IMR-90 (cell line): ENCODE measurements around the gene NPIPA5. TPM values are rescaled to one million over a fixed set of nuclear protein-coding genes. Genes with fewer than 3 reads are reported as not detected.
"Not testable (repeated sequence)": the region's sequence is repeated elsewhere in the genome, so short reads cannot be mapped to it uniquely, and the experiment has no call there.

Experiments used
- ATAC-seq: fragments of 200-7000 bp; cut with Tn5 transposase; 2 replicates; pipeline ENCODE4 v1.9.1; 2020; ENCODE audit warnings: low read depth, mild to moderate bottlenecking, moderate library complexity
- BruUV-seq: library from RNA; stranded (reverse); fragments of 400-500 nt; replicated peaks from 2 replicates; lab custom pipeline; 2021; lab: Mats Ljungman, UMichigan
- CTCF ChIA-PET: fragments of 300-600 bp; formaldehyde crosslinking; extraction: SDS; loops from one replicate; lab custom pipeline; 2021; ENCODE audit warnings: antibody characterized with exemption; lab: Yijun Ruan, JAX
- POLR2A ChIA-PET: fragments of 300-600 bp; sonication (Branson Sonifier 250); formaldehyde crosslinking; loops from one replicate; lab custom pipeline; 2022; ENCODE audit warnings: antibody characterized with exemption; ENCODE audit not compliant: unreplicated experiment; lab: Charles Lee
- DNase-seq: peaks from one replicate; pipeline ENCODE4 v3.0.0; 2013
- H2AFZ ChIP-seq: replicated peaks from 2 replicates; pipeline ENCODE3; 2013; ENCODE audit warnings: low read length, mild to moderate bottlenecking; ENCODE audit not compliant: poor library complexity
- H2AK5ac ChIP-seq: 2 replicates; pipeline ENCODE4 v1.6.1; 2013; ENCODE audit warnings: low read depth, low read length, inconsistent platforms
- H2AK9ac ChIP-seq: replicated peaks from 2 replicates; pipeline ENCODE3; 2013; ENCODE audit warnings: mild to moderate bottlenecking, low read depth, low read length, moderate library complexity; ENCODE audit not compliant: poor library complexity
- H2BK120ac ChIP-seq: 2 replicates; pipeline ENCODE4 v1.6.1; 2013; ENCODE audit warnings: low read depth, low read length, inconsistent platforms
- H2BK15ac ChIP-seq: 3 replicates; pipeline ENCODE4 v1.6.1; 2013; ENCODE audit warnings: low read depth, low read length, inconsistent platforms
- H2BK20ac ChIP-seq: 2 replicates; pipeline ENCODE4 v1.6.1; 2013; ENCODE audit warnings: low read depth, mild to moderate bottlenecking, inconsistent platforms, low read length, moderate library complexity
- H2BK5ac ChIP-seq: 2 replicates; pipeline ENCODE4 v1.6.1; 2013; ENCODE audit warnings: mild to moderate bottlenecking, low read depth, low read length, inconsistent platforms; ENCODE audit not compliant: poor library complexity, severe bottlenecking
- H3K14ac ChIP-seq: replicated peaks from 2 replicates; pipeline ENCODE4 v1.6.1; 2013; ENCODE audit warnings: low read depth, low read length, inconsistent platforms
- H3K18ac ChIP-seq: 2 replicates; pipeline ENCODE4 v1.6.1; 2013; ENCODE audit warnings: low read depth, low read length, control low read depth
- H3K23ac ChIP-seq: 2 replicates; pipeline ENCODE4 v1.6.1; 2013; ENCODE audit warnings: low read depth, low read length, inconsistent platforms
- H3K27ac ChIP-seq: 2 replicates; pipeline ENCODE4 v1.5.1; 2013; ENCODE audit warnings: mild to moderate bottlenecking, control low read depth, low read length; ENCODE audit not compliant: insufficient read depth
- H3K27me3 ChIP-seq: 2 replicates; pipeline ENCODE4 v1.6.1; 2013; ENCODE audit warnings: low read length; ENCODE audit not compliant: control insufficient read depth, insufficient read depth
- H3K36me3 ChIP-seq: 2 replicates; pipeline ENCODE4 v1.6.1; 2013; ENCODE audit warnings: low read length, mixed read lengths; ENCODE audit not compliant: control insufficient read depth, insufficient read depth
- H3K4ac ChIP-seq: 2 replicates; pipeline ENCODE4 v1.6.1; 2013; ENCODE audit warnings: low read depth, low read length, inconsistent platforms
- H3K4me1 ChIP-seq: 2 replicates; pipeline ENCODE4 v1.6.1; 2013; ENCODE audit warnings: low read length, mixed read lengths; ENCODE audit not compliant: control insufficient read depth, insufficient read depth
- H3K4me2 ChIP-seq: 2 replicates; pipeline ENCODE4 v1.6.1; 2013; ENCODE audit warnings: low read depth, mild to moderate bottlenecking, control low read depth, low read length, moderate library complexity
- H3K4me3 ChIP-seq: 2 replicates; pipeline ENCODE4 v1.5.1; 2013; ENCODE audit warnings: low read depth, mild to moderate bottlenecking, control low read depth, low read length, moderate library complexity; ENCODE audit not compliant: insufficient read depth
- H3K56ac ChIP-seq: 2 replicates; pipeline ENCODE4 v1.6.1; 2013; ENCODE audit warnings: low read length, inconsistent platforms; ENCODE audit not compliant: insufficient read depth; ENCODE audit errors: extremely low read depth
- H3K79me1 ChIP-seq, 2 experiments: 2 replicates each; pipeline ENCODE4 v1.6.1; 2013; ENCODE audit warnings: low read length in 2 of 2, inconsistent platforms in 1 of 2, low read depth in 1 of 2
- H3K9ac ChIP-seq: 2 replicates; pipeline ENCODE4 v1.6.1; 2013; ENCODE audit warnings: low read depth, low read length, control low read depth
- H3K9me1 ChIP-seq: 2 replicates; pipeline ENCODE4 v1.6.1; 2013; ENCODE audit warnings: low read length, inconsistent platforms; ENCODE audit not compliant: insufficient read depth
- H3K9me3 ChIP-seq: 2 replicates; pipeline ENCODE4 v1.6.1; 2013; ENCODE audit warnings: low read length; ENCODE audit not compliant: control insufficient read depth, insufficient read depth
- H4K20me1 ChIP-seq: 2 replicates; pipeline ENCODE4 v1.6.1; 2013; ENCODE audit warnings: low read length, inconsistent platforms; ENCODE audit not compliant: insufficient read depth
- H4K5ac ChIP-seq: 2 replicates; pipeline ENCODE4 v1.6.1; 2013; ENCODE audit warnings: mild to moderate bottlenecking, low read depth, low read length, control low read depth
- H4K8ac ChIP-seq, 2 experiments: 2 replicates each; pipeline ENCODE4 v1.6.1; 2013; ENCODE audit warnings: low read depth in 2 of 2, low read length in 2 of 2, control low read depth in 1 of 2, inconsistent platforms in 1 of 2
- H4K91ac ChIP-seq: 2 replicates; pipeline ENCODE4 v1.6.1; 2013; ENCODE audit warnings: low read depth, low read length, inconsistent platforms; ENCODE audit not compliant: insufficient read depth
- WGBS, 2 experiments: methylation state at CpG; one replicate each; pipeline versions ENCODE4 v1.1.5 to v1.1.7; 2013; ENCODE audit warnings: missing lambda C conversion rate in 2 of 2; ENCODE audit not compliant: insufficient read length in 1 of 2; ENCODE audit errors: extremely low coverage in 2 of 2; 5-methylcytosine and 5-hydroxymethylcytosine counted together
- dilution Hi-C: fragments of 300-500 bp; cut with HindIII; formaldehyde crosslinking; loops from one replicate; pipeline ENCODE4 v1.14.3; 2018; ENCODE audit warnings: low sequenced_read_pairs; ENCODE audit not compliant: unreplicated experiment
- in situ Hi-C: fragments of 300-500 bp; cut with MboI; formaldehyde crosslinking; loops from 3 replicates; pipeline ENCODE4 v1.14.3; 2019; ENCODE audit warnings: low sequenced_read_pairs, inconsistent platforms, mixed read lengths
- intact Hi-C: fragments of 100-400 bp; cut with micrococcal nuclease; formaldehyde crosslinking; loops from 2 replicates; pipeline ENCODE4 v1.10.0; 2022
- polyA plus RNA-seq, 3 experiments: library from polyadenylated mRNA; depleted of rRNA; stranded (reverse); fragments of >200 nt; gene quantifications; 2 replicates each; pipeline ENCODE4 v1.2.3, GENCODE V29; 2012; ENCODE audit warnings: low replicate concordance in 1 of 3
- total RNA-seq: library from RNA; depleted of rRNA; stranded (reverse); fragments of >200 nt; gene quantifications from 2 replicates; pipeline ENCODE4 v1.2.3, GENCODE V29; 2012

NPIPA5 gene
- total and polyA plus RNA-seq, 2 of the 4 experiments (the other 2 are of a cell fraction) = 1.3 TPM; not detected in 1

DNA sequence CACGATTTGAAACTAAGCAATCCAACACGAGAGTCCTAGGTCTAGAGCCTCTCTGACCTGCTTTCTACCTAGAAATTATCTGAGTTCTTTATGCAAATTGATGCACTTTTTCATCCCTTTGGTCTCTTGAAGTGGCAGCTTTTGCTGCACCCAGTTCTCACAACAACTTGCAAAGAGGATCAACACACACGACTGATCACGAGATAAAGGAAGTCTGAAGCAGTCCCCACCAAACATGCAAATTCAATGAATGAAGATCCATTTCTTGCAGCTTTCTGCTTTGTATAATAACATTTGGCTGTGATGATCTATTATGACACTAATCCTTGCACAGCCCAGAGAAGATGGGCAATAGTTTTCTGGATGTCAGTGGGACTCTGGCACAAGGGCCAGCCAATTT is 53.1 kb downstream of the NPIPA5 start:
- DNase-seq, in situ Hi-C loops, H2BK15ac ChIP-seq, H3K4me3 ChIP-seq, H3K9me1 ChIP-seq, H4K8ac ChIP-seq, H4K20me1 ChIP-seq, H2AK9ac ChIP-seq, H3K4ac ChIP-seq, H3K9ac ChIP-seq, dilution Hi-C loops, H4K5ac ChIP-seq, H3K79me1 ChIP-seq, intact Hi-C loops, H3K18ac ChIP-seq, H3K14ac ChIP-seq, ATAC-seq, H3K9me3 ChIP-seq, H3K23ac ChIP-seq, H3K27ac ChIP-seq, H3K36me3 ChIP-seq, H2BK120ac ChIP-seq, H3K27me3 ChIP-seq, H2BK20ac ChIP-seq, H3K56ac ChIP-seq, H3K4me1 ChIP-seq, POLR2A ChIA-PET, H4K91ac ChIP-seq, CTCF ChIA-PET, BruUV-seq, H2AFZ ChIP-seq, H3K4me2 ChIP-seq, H2AK5ac ChIP-seq, H2BK5ac ChIP-seq: not testable (repeated sequence)
- WGBS, 2 experiments = no CpG with 5 or more reads among the region's 4 CpGs

GRCh38 chr16:15323373-15323772 is 54.7 kb downstream of the NPIPA5 start:
- POLR2A ChIA-PET = not testable (repeated sequence)

More at GRCh38 chr16:15323373-15323772, 54.7 kb downstream of the NPIPA5 start:
- H4K5ac ChIP-seq, H2AK5ac ChIP-seq, H3K56ac ChIP-seq, H2AFZ ChIP-seq, in situ Hi-C loops, H2BK120ac ChIP-seq, H3K79me1 ChIP-seq, H2BK5ac ChIP-seq, H3K27ac ChIP-seq, H3K9me3 ChIP-seq, H3K9me1 ChIP-seq, H4K91ac ChIP-seq, CTCF ChIA-PET, H4K8ac ChIP-seq, H3K4me3 ChIP-seq, H3K27me3 ChIP-seq, DNase-seq, intact Hi-C loops, H3K36me3 ChIP-seq, H2BK15ac ChIP-seq, H3K18ac ChIP-seq, H3K23ac ChIP-seq, H2BK20ac ChIP-seq, H3K4me2 ChIP-seq, H2AK9ac ChIP-seq, H3K14ac ChIP-seq, dilution Hi-C loops, BruUV-seq, H3K4ac ChIP-seq, H3K9ac ChIP-seq, ATAC-seq, H4K20me1 ChIP-seq, H3K4me1 ChIP-seq: not testable (repeated sequence)
- WGBS, 2 experiments = no CpG with 5 or more reads among the region's 6 CpGs
